Smooth muscle cell (in vitro differentiated cells): ENCODE measurements around the gene KCNJ6. TPM values are rescaled to one million over a fixed set of nuclear protein-coding genes. Genes with fewer than 3 reads are reported as not detected.

Source experiments
- DNase-seq: peaks from one replicate; lab custom pipeline; 2025; ENCODE audit not compliant: unreplicated experiment; lab: John Stamatoyannopoulos, UW
- H2AFZ ChIP-seq: fragments of 200-600 bp; sonication (generic); 2 replicates; pipeline ENCODE4 v1.6.0; 2016; ENCODE audit warnings: antibody characterized with exemption, low read depth, mild to moderate bottlenecking
- H3F3A ChIP-seq: fragments of 200-600 bp; sonication (generic); 2 replicates; pipeline ENCODE4 v1.6.0; 2017; ENCODE audit warnings: antibody characterized with exemption, low read depth
- H3K27ac ChIP-seq: fragments of 200-600 bp; sonication (generic); 2 replicates; pipeline ENCODE4 v1.5.1; 2016; ENCODE audit warnings: low read depth, mild to moderate bottlenecking
- H3K27me3 ChIP-seq: fragments of 200-600 bp; sonication (generic); 2 replicates; pipeline ENCODE4 v1.6.1; 2016; ENCODE audit warnings: low read depth, mild to moderate bottlenecking
- H3K36me3 ChIP-seq: fragments of 200-600 bp; sonication (generic); 2 replicates; pipeline ENCODE4 v1.5.1; 2016; ENCODE audit warnings: low read depth
- H3K4me1 ChIP-seq: fragments of 200-600 bp; sonication (generic); 2 replicates; pipeline ENCODE4 v1.5.1; 2016; ENCODE audit warnings: low read depth
- H3K4me2 ChIP-seq: fragments of 200-600 bp; sonication (generic); 2 replicates; pipeline ENCODE4 v1.6.0; 2016; ENCODE audit warnings: mild to moderate bottlenecking
- H3K4me3 ChIP-seq: fragments of 200-600 bp; sonication (generic); 2 replicates; pipeline ENCODE4 v1.5.1; 2016; ENCODE audit warnings: mild to moderate bottlenecking
- H3K79me2 ChIP-seq: fragments of 200-600 bp; sonication (generic); 2 replicates; pipeline ENCODE4 v1.6.0; 2016; ENCODE audit warnings: low read depth, mild to moderate bottlenecking
- H3K9ac ChIP-seq: fragments of 200-600 bp; sonication (generic); 2 replicates; pipeline ENCODE4 v1.6.0; 2016; ENCODE audit warnings: low read depth
- H3K9me3 ChIP-seq: fragments of 200-600 bp; sonication (generic); replicated peaks from 2 replicates; pipeline ENCODE4 v1.5.1; 2016; ENCODE audit warnings: low read depth
- H4K20me1 ChIP-seq: fragments of 200-600 bp; sonication (generic); 2 replicates; pipeline ENCODE4 v1.6.0; 2016; ENCODE audit warnings: low read depth
- CTCF ChIP-seq: fragments of 200-600 bp; sonication (generic); IDR thresholded peaks from 2 replicates; pipeline ENCODE4 v1.5.1; 2017; ENCODE audit warnings: borderline replicate concordance, mild to moderate bottlenecking, antibody characterized with exemption; ENCODE audit not compliant: insufficient read depth, poor library complexity, severe bottlenecking
- WGBS: methylation state at CpG from one replicate; pipeline ENCODE4 v1.1.7; 2016; ENCODE audit warnings: low lambda C conversion rate; 5-methylcytosine and 5-hydroxymethylcytosine counted together
- polyA plus RNA-seq: library from polyadenylated mRNA; unstranded; fragments of >200 nt; fragmentation: Nextera tagmentation; extraction: Ambion mirVana; gene quantifications from 2 replicates; pipeline ENCODE4 v1.2.1, GENCODE V29; 2016
- total RNA-seq: library from RNA; depleted of rRNA; stranded (reverse); fragments of >200 nt; gene quantifications from 2 replicates; pipeline ENCODE4 v1.2.3, GENCODE V29; 2014

The KCNJ6 gene
- total and polyA plus RNA-seq, 2 experiments from 2014 or later = 0.15 to 0.27 TPM

GRCh38 chr21:37878946-37879660, 37.2 kb downstream of the KCNJ6 start:
- H3K27me3 ChIP-seq = peaks cover 11% of the 10 kb centered on the region
- no peak for TF ChIP-seq CTCF
- no peak overlapping the region for H2AFZ ChIP-seq
- H3K9me3 ChIP-seq = no peaks in the 10 kb centered on the region
- H3F3A ChIP-seq = no peaks in the 10 kb centered on the region
- no peak for DNase-seq
- no peak overlapping the region for H3K9ac ChIP-seq
- no peaks in the 10 kb centered on the region for H3K79me2 ChIP-seq
- H4K20me1 ChIP-seq = no peaks in the 10 kb centered on the region
- no peak overlapping the region for H3K27ac ChIP-seq
- no peaks in the 10 kb centered on the region for H3K36me3 ChIP-seq
- no peaks in the 10 kb centered on the region for H3K4me1 ChIP-seq
- no peak overlapping the region for H3K4me3 ChIP-seq
- H3K4me2 ChIP-seq = no peak overlapping the region
- WGBS = 73% methylated on average over 7 of the region's 7 CpGs

- Histone ChIP-seq H3K79me2 (no peaks in the 10 kb centered on the region), H3K9me3 (no peaks in the 10 kb centered on the region), H4K20me1 (no peaks in the 10 kb centered on the region), H3K27me3 (peaks cover 11% of the 10 kb centered on the region), H3K4me1 (no peaks in the 10 kb centered on the region), H3K27ac (no peak overlapping the region), H3K4me3 (no peak overlapping the region), H3K36me3 (no peaks in the 10 kb centered on the region), H3F3A (no peaks in the 10 kb centered on the region), H3K9ac (no peak overlapping the region), H2AFZ (no peak overlapping the region), H3K4me2 (no peak overlapping the region)
- no peak for TF ChIP-seq CTCF
- no peak for DNase-seq
- WGBS = 90% methylated on average over 3 of the region's 3 CpGs
These were observed 38.2 kb downstream of the KCNJ6 start for GRCh38 chr21:37877888-37878684.

GRCh38 chr21:37877171-37877570, 39.1 kb downstream of the KCNJ6 start:
- no peak overlapping the region for H3K27ac ChIP-seq
- no peaks in the 10 kb centered on the region for H3K79me2 ChIP-seq
- no peaks in the 10 kb centered on the region for H3K9me3 ChIP-seq
- WGBS = 67% methylated on average over 1 of the region's 1 CpG
- no peaks in the 10 kb centered on the region for H3K36me3 ChIP-seq
- no peak for TF ChIP-seq CTCF
- no peaks in the 10 kb centered on the region for H4K20me1 ChIP-seq
- H3K4me3 ChIP-seq = no peak overlapping the region
- H3K4me2 ChIP-seq = no peak overlapping the region
- no peaks in the 10 kb centered on the region for H3K4me1 ChIP-seq
- peaks cover 11% of the 10 kb centered on the region for H3K27me3 ChIP-seq
- DNase-seq = no peak
- H2AFZ ChIP-seq = no peak overlapping the region
- no peak overlapping the region for H3K9ac ChIP-seq
- H3F3A ChIP-seq = no peaks in the 10 kb centered on the region
